ENCODE results near the gene FAM168B. TPM values are rescaled to one million over a fixed set of nuclear protein-coding genes. Genes with fewer than 3 reads are reported as not detected.

FAM168B gene
- total RNA-seq, 2 donors from 2014 or later, result 125 to 192 TPM

DNA sequence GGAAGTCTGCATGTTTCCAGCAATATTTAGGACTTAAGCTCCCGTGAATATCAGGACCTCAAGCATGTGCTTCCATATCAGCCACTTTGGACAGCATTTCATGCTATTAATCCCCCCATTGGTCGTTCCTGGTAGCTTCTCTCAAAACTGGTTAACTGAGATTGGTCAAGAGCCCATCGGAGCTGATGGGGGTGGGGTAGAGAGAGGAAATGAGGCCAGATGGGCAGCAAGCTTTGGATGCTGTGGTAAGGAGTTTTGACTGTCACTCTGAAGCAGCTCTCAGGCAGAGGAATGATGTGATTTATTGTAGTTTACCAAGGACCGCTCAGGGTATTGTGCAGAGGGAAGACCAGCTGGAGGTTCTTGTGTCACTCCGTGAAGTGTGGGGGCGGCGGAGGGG is 81.8 kb downstream of the FAM168B start:
- H3K36me3 ChIP-seq, result no peaks in the 10 kb centered on the region
- H3K27ac ChIP-seq, result no peak overlapping the region
- no peak for DNase-seq (ENCODE audit: low spot score)
- WGBS, result 50% methylated on average over 7 of the region's 7 CpGs
- H3K9me3 ChIP-seq, result no peaks in the 10 kb centered on the region
- H3K27me3 ChIP-seq (replicated peaks; ENCODE audit: insufficient read depth), result no peaks in the 10 kb centered on the region
- H3K4me3 ChIP-seq, result no peak overlapping the region
- TF ChIP-seq POLR2AphosphoS5 (IDR thresholded peaks at IDR 0.05), result no peak
- intact Hi-C loops (cut with DNase I), result no loop called here
- no peaks in the 10 kb centered on the region for H3K4me1 ChIP-seq (replicated peaks)

DNA sequence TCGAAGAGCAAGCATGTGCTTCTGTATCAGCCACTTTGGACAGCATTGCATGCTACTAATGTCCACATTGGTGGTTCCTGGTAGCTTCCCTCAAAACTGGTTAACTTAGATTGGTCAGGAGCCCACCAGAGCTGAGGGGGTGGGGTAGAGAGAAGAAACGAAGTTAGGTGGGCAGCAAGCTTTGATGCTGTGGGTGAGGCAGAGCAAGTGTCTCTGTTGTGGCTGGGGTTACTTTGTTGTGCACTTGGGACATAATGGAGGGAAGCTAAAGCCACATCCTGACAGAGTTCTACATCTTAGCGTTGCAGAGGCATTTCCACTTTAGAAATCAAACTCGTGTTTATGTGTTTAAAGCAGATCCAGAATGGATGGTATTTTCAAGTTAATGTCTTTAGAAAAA is 82.7 kb downstream of the FAM168B start:
- WGBS, result 74% methylated on average over 4 of the region's 4 CpGs
- DNase-seq (ENCODE audit: low spot score), result no peak
- H3K27ac ChIP-seq, result no peak overlapping the region
- H3K9me3 ChIP-seq, result no peaks in the 10 kb centered on the region
- no peaks in the 10 kb centered on the region for H3K4me1 ChIP-seq (replicated peaks)
- H3K4me3 ChIP-seq, result no peak overlapping the region
- H3K27me3 ChIP-seq (replicated peaks; ENCODE audit: insufficient read depth), result no peaks in the 10 kb centered on the region
- TF ChIP-seq POLR2A (IDR thresholded peaks at IDR 0.05), result no peak
- TF ChIP-seq, protein P1, sequence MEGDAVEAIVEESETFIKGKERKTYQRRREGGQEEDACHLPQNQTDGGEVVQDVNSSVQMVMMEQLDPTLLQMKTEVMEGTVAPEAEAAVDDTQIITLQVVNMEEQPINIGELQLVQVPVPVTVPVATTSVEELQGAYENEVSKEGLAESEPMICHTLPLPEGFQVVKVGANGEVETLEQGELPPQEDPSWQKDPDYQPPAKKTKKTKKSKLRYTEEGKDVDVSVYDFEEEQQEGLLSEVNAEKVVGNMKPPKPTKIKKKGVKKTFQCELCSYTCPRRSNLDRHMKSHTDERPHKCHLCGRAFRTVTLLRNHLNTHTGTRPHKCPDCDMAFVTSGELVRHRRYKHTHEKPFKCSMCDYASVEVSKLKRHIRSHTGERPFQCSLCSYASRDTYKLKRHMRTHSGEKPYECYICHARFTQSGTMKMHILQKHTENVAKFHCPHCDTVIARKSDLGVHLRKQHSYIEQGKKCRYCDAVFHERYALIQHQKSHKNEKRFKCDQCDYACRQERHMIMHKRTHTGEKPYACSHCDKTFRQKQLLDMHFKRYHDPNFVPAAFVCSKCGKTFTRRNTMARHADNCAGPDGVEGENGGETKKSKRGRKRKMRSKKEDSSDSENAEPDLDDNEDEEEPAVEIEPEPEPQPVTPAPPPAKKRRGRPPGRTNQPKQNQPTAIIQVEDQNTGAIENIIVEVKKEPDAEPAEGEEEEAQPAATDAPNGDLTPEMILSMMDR (IDR thresholded peaks at IDR 0.05), result no peak
- TF ChIP-seq POLR2AphosphoS5 (IDR thresholded peaks at IDR 0.05), result no peak
- no peaks in the 10 kb centered on the region for H3K36me3 ChIP-seq
- intact Hi-C loops (cut with DNase I), result no loop called here

DNA sequence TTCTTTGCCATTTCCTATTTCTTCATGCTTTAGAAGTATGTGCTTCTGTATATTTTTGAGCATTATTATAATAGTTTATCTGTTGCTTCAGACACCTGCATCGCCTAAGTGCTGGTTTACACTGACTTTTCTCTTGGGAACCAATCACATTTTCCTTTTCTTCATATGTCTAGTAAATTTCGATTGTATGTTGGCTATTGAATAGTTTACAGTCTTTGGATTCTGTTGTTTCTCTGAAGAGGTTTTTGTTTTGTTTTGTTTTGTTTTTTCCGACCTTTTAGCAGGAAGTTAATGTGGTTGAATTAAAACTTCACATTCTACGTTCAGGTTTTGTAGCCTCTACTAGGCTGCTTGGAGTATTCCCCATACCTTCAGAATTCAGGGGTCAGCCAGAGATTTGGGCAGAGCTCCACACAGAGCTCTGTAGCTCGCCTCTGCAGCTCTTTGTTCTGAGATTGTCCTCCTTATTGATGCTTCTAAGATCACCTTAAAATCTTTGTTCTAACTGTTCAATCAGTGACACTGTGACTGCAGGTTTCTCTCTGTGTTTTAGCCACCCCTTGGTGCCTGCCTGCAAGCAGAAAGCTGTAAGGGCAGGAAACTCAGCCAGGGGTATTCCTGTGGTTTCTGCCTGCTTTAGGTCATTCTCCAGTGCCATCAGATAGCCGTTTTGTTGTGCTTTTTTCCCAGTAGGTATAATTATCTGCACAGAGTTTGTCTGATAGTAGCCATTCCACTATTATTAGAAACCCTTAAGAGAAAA is 83.4 kb downstream of the FAM168B start:
- Histone ChIP-seq H3K27ac (no peak overlapping the region), H3K36me3 (no peaks in the 10 kb centered on the region), H3K9me3 (no peaks in the 10 kb centered on the region), H3K4me3 (no peak overlapping the region), H3K27me3 (replicated peaks; ENCODE audit: insufficient read depth) (no peaks in the 10 kb centered on the region), H3K4me1 (replicated peaks) (no peaks in the 10 kb centered on the region)
- 79% methylated on average over 6 of the region's 6 CpGs for WGBS
- no peak for DNase-seq (ENCODE audit: low spot score)
- TF ChIP-seq POLR2AphosphoS5 (IDR thresholded peaks at IDR 0.05) (no peak), POLR2A (IDR thresholded peaks at IDR 0.05) (no peak)
- TF ChIP-seq, protein P1 (IDR thresholded peaks at IDR 0.05), result no peak
- intact Hi-C loops (cut with DNase I), result no loop called here

DNA sequence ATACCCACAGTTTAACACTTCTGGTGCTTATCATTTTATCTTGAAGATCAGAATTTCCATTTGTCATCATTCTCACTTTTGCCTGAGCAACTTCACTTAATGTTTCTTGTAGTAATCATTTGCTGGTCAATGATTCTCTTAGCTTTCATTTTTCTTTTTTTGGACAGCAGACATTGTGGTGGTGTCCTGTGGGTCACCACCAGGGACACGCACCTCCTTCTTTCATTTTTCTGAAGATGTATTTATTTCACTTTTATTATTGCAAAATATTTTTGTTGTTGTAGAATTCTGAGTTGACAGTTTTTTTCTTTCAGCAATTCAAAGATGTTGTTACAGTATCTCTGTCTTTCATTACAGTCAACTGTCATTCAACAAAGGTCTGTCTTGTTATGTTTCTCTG is 84.3 kb downstream of the FAM168B start:
- H3K4me3 ChIP-seq, result no peak overlapping the region
- no peaks in the 10 kb centered on the region for H3K36me3 ChIP-seq
- H3K27me3 ChIP-seq (replicated peaks; ENCODE audit: insufficient read depth), result no peaks in the 10 kb centered on the region
- TF ChIP-seq, protein P1 (IDR thresholded peaks at IDR 0.05), result no peak
- TF ChIP-seq POLR2AphosphoS5 (IDR thresholded peaks at IDR 0.05) (no peak), POLR2A (IDR thresholded peaks at IDR 0.05) (no peak)
- WGBS, result 89% methylated on average over 1 of the region's 1 CpG
- intact Hi-C loops (cut with DNase I), result no loop called here
- no peaks in the 10 kb centered on the region for H3K9me3 ChIP-seq
- H3K4me1 ChIP-seq (replicated peaks), result no peaks in the 10 kb centered on the region
- H3K27ac ChIP-seq, result no peak overlapping the region
- DNase-seq (ENCODE audit: low spot score), result no peak

DNA sequence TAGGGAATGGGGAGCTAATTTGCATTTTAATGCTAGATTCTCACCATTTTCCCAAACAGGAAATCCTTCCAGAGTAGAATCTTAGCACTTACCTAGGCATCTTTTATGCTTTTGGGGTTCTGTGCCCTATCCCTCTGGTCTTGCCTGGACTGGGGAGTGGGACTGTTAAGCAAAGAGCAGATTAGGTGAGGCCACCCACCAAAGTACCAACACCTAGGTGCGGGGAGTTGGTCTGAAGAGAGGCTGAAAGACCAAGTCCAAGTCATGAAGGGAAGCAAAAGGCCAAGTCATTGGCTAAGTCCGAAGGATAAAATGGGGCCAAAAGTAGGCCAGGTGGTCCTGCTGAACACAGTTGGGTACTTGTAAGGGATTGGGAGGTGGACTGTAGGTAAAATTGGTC is 86.7 kb downstream of the FAM168B start:
- H3K4me1 ChIP-seq (replicated peaks), result no peaks in the 10 kb centered on the region
- TF ChIP-seq, protein P1 (IDR thresholded peaks at IDR 0.05), result no peak
- TF ChIP-seq POLR2A (IDR thresholded peaks at IDR 0.05) (no peak), POLR2AphosphoS5 (IDR thresholded peaks at IDR 0.05) (no peak)
- H3K27me3 ChIP-seq (replicated peaks; ENCODE audit: insufficient read depth), result no peaks in the 10 kb centered on the region
- no peaks in the 10 kb centered on the region for H3K36me3 ChIP-seq
- intact Hi-C loops (cut with DNase I), result no loop called here
- H3K4me3 ChIP-seq, result no peak overlapping the region
- DNase-seq (ENCODE audit: low spot score), result no peak
- WGBS, result 83% methylated on average over 2 of the region's 2 CpGs
- no peaks in the 10 kb centered on the region for H3K9me3 ChIP-seq
- H3K27ac ChIP-seq, result no peak overlapping the region

Data from prostate gland (tissue), 2 donors.